Measurements from ENCODE around the gene BRINP3.

Gene BRINP3

DNA sequence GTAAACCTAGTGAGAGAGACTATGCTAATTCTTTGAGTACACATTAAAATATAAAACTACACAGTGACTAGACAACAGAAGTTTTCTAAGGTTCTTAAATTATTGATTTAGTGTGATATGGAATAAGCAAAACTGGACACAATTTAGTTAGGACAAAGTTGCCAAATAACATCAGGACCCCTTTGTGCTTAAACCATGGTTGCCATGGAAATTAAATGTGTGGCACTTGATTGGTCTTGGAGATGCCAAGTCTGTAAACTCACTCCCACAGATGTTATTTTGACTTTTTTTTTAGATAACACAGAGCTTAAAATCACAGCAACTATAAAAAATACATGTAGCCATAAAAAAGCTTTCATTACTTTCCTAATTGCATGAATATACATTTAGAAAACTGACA, 234.6 kb downstream of the BRINP3 start (continued):
- TF ChIP-seq, protein P1, sequence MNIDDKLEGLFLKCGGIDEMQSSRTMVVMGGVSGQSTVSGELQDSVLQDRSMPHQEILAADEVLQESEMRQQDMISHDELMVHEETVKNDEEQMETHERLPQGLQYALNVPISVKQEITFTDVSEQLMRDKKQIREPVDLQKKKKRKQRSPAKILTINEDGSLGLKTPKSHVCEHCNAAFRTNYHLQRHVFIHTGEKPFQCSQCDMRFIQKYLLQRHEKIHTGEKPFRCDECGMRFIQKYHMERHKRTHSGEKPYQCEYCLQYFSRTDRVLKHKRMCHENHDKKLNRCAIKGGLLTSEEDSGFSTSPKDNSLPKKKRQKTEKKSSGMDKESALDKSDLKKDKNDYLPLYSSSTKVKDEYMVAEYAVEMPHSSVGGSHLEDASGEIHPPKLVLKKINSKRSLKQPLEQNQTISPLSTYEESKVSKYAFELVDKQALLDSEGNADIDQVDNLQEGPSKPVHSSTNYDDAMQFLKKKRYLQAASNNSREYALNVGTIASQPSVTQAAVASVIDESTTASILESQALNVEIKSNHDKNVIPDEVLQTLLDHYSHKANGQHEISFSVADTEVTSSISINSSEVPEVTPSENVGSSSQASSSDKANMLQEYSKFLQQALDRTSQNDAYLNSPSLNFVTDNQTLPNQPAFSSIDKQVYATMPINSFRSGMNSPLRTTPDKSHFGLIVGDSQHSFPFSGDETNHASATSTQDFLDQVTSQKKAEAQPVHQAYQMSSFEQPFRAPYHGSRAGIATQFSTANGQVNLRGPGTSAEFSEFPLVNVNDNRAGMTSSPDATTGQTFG (tag by site-specific recombination; IDR thresholded peaks at IDR 0.05; ENCODE audit: borderline replicate concordance) = no peak
- TF ChIP-seq KLF8 (tag by site-specific recombination; IDR thresholded peaks at IDR 0.05) = no peak

GRCh38 chr1:190226006-190226405, 251.7 kb downstream of the BRINP3 start:
- Histone ChIP-seq H3K4me1 (ENCODE audit: control insufficient read depth, insufficient read depth, low read length) (no peaks in the 10 kb centered on the region), H3K36me3 (ENCODE audit: control insufficient read depth in 2 of 2, insufficient read depth in 1 of 2, low read length in 2 of 2) (no peaks in the 10 kb centered on the region), H3K9me3 (ENCODE audit: control insufficient read depth, insufficient read depth, low read depth, low read length) (no peaks in the 10 kb centered on the region), H3K27ac (ENCODE audit: extremely low read depth, low read depth, low read length) (no peak overlapping the region), H3K4me3 (ENCODE audit: low read depth, low read length) (no peak overlapping the region)
- TF ChIP-seq ZNF404 (tag by site-specific recombination; IDR thresholded peaks at IDR 0.05) = no peak
- no peak for TF ChIP-seq ZBTB1 (tag by site-specific recombination; IDR thresholded peaks at IDR 0.05)
- TF ChIP-seq ZNF600 (tag by site-specific recombination; IDR thresholded peaks at IDR 0.05) = no peak
- TF ChIP-seq ZNF529 (tag by site-specific recombination; IDR thresholded peaks at IDR 0.05; ENCODE audit: insufficient replicate concordance) = no peak
- TF ChIP-seq CTCF (tag by site-specific recombination; IDR thresholded peaks at IDR 0.05) = no peak
- no peak for TF ChIP-seq ZNF621 (tag by site-specific recombination; IDR thresholded peaks at IDR 0.05)
- no peak for TF ChIP-seq ZNF114 (tag by site-specific recombination; IDR thresholded peaks at IDR 0.05)
- no peak for TF ChIP-seq GFI1B (tag by site-specific recombination; IDR thresholded peaks at IDR 0.05)
- no peak for TF ChIP-seq ZNF555 (tag by site-specific recombination; conservative IDR thresholded peaks at IDR 0.05)
- TF ChIP-seq, protein P2, sequence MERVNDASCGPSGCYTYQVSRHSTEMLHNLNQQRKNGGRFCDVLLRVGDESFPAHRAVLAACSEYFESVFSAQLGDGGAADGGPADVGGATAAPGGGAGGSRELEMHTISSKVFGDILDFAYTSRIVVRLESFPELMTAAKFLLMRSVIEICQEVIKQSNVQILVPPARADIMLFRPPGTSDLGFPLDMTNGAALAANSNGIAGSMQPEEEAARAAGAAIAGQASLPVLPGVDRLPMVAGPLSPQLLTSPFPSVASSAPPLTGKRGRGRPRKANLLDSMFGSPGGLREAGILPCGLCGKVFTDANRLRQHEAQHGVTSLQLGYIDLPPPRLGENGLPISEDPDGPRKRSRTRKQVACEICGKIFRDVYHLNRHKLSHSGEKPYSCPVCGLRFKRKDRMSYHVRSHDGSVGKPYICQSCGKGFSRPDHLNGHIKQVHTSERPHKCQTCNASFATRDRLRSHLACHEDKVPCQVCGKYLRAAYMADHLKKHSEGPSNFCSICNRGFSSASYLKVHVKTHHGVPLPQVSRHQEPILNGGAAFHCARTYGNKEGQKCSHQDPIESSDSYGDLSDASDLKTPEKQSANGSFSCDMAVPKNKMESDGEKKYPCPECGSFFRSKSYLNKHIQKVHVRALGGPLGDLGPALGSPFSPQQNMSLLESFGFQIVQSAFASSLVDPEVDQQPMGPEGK (tag by site-specific recombination; IDR thresholded peaks at IDR 0.05) = no peak
- no peak for TF ChIP-seq ZNF843 (tag by site-specific recombination; IDR thresholded peaks at IDR 0.05)
- ChIA-PET POLR2A (no interaction called here), CTCF (no interaction called here)

DNA sequence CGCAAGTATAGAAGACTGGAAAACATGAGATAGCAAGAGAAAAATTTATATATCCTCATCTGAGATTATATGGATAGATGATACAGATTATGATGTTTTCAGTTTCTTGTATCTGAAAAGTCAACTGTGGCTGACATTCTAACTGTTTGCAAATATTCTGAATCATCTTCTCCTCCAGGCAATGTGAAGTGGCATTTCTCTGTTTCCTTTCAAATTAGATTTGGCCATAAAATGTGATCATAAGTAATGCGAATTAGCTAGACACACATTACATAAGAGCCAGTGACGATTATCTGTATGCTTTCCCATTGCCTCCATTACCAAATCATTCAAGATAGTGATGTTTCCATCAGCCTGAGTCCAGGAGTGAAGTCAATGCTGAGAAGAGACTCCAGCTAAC, 265.2 kb downstream of the BRINP3 start:
- H3K27ac ChIP-seq (ENCODE audit: extremely low read depth, low read depth, low read length) = no peak overlapping the region
- H3K36me3 ChIP-seq (ENCODE audit: control insufficient read depth in 2 of 2, insufficient read depth in 1 of 2, low read length in 2 of 2) = no peaks in the 10 kb centered on the region
- POLR2A ChIA-PET = no interaction called here
- TF ChIP-seq, protein P3, sequence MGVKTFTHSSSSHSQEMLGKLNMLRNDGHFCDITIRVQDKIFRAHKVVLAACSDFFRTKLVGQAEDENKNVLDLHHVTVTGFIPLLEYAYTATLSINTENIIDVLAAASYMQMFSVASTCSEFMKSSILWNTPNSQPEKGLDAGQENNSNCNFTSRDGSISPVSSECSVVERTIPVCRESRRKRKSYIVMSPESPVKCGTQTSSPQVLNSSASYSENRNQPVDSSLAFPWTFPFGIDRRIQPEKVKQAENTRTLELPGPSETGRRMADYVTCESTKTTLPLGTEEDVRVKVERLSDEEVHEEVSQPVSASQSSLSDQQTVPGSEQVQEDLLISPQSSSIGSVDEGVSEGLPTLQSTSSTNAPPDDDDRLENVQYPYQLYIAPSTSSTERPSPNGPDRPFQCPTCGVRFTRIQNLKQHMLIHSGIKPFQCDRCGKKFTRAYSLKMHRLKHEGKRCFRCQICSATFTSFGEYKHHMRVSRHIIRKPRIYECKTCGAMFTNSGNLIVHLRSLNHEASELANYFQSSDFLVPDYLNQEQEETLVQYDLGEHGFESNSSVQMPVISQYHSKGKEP (tag by site-specific recombination; IDR thresholded peaks at IDR 0.05) = no peak
- TF ChIP-seq ZNF404 (tag by site-specific recombination; IDR thresholded peaks at IDR 0.05) (no peak), YY1 (tag by site-specific recombination; IDR thresholded peaks at IDR 0.05) (no peak), ZNF423 (tag by site-specific recombination; IDR thresholded peaks at IDR 0.05) (no peak), PRDM1 (tag by site-specific recombination; IDR thresholded peaks at IDR 0.05) (no peak), ZNF266 (tag by site-specific recombination; IDR thresholded peaks at IDR 0.05; ENCODE audit: low read depth) (no peak)
- no peak overlapping the region for H3K4me3 ChIP-seq (ENCODE audit: low read depth, low read length)
- no peaks in the 10 kb centered on the region for H3K9me3 ChIP-seq (ENCODE audit: control insufficient read depth, insufficient read depth, low read depth, low read length)
- CTCF ChIA-PET = no interaction called here
- H3K4me1 ChIP-seq (ENCODE audit: control insufficient read depth, insufficient read depth, low read length) = no peaks in the 10 kb centered on the region

Measured in HEK293 (cell line).